SK-N-SH (cell line): ENCODE measurements around the gene LRRC43.

Source experiments
- EP300 ChIP-seq, 2 experiments: IDR thresholded peaks; 2 replicates each; pipeline versions ENCODE4 v1.4.0 to v1.6.1; 2012; ENCODE audit warnings: borderline replicate concordance in 1 of 2, low read depth in 1 of 2, low read length in 1 of 2
- GATA2 ChIP-seq: sonication (generic); formaldehyde crosslinking; IDR thresholded peaks from 2 replicates; pipeline ENCODE4 v1.5.0; 2020; ENCODE audit warnings: mild to moderate bottlenecking, missing genetic modification reagents
- JUND ChIP-seq: IDR thresholded peaks from 2 replicates; pipeline ENCODE4 v1.4.0; 2012
- RAD21 ChIP-seq: IDR thresholded peaks from 2 replicates; pipeline ENCODE4 v1.6.1; 2012; ENCODE audit warnings: mild to moderate bottlenecking, low read length
- SMC3 ChIP-seq: IDR thresholded peaks from 2 replicates; pipeline ENCODE4 v1.6.1; 2012; ENCODE audit warnings: low read depth, low read length, improper control_type of control experiment
- TAF1 ChIP-seq: IDR thresholded peaks from 2 replicates; pipeline ENCODE4 v1.6.1; 2012; ENCODE audit warnings: low read depth, mild to moderate bottlenecking, low read length, moderate library complexity, borderline replicate concordance
- YY1 ChIP-seq: IDR thresholded peaks from 2 replicates; pipeline ENCODE4 v1.4.0; 2012; ENCODE audit warnings: low read depth, mild to moderate bottlenecking
- ZBTB33 ChIP-seq: IDR thresholded peaks from 2 replicates; pipeline ENCODE4 v1.4.0; 2012; ENCODE audit warnings: low read depth, borderline replicate concordance
- TF ChIP-seq, protein P1 (sequence below): fragments of 200-600 bp; sonication (generic); IDR thresholded peaks from 2 replicates; pipeline ENCODE4 v1.6.1; 2017; ENCODE audit warnings: antibody characterized with exemption, mild to moderate bottlenecking, moderate library complexity

DNA sequence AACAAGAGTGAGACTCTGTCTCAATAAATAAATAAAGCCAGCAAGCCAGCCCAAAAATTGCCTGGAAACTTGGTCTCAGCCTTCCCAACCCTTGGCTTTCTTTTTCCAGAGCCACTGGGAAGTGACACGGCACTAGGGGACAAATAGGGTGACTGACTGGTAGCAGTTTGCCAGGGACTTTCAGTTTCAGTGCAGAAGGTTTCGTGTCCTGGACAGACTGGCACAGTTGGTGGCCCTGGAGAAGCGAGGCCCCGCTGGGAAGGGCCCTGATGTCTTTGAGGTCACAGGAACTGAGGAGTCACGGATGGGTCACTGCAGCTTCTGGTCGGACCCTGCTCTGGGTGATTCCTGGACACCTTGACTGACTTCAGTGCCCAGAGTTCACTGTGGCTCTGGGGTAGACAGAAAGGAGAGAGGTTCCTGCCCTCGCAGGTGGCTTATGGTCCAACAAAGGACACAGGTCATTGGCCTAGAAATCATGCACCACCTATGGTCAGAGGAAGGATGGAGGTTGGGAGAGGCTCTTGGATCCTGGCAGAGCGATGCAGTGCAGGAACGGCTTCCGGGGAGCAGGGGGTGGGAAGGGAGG is 2.7 kb downstream of the LRRC43 start:
- TF ChIP-seq ZBTB33 (no peak), EP300 (IDR thresholded peaks at IDR 0.05; ENCODE audit: borderline replicate concordance in 1 of 2, low read depth in 1 of 2, low read length in 1 of 2) (no peak), TAF1 (no peak), GATA2 (no peak), RAD21 (no peak), YY1 (no peak), JUND (no peak), SMC3 (no peak)
- TF ChIP-seq, protein P1, sequence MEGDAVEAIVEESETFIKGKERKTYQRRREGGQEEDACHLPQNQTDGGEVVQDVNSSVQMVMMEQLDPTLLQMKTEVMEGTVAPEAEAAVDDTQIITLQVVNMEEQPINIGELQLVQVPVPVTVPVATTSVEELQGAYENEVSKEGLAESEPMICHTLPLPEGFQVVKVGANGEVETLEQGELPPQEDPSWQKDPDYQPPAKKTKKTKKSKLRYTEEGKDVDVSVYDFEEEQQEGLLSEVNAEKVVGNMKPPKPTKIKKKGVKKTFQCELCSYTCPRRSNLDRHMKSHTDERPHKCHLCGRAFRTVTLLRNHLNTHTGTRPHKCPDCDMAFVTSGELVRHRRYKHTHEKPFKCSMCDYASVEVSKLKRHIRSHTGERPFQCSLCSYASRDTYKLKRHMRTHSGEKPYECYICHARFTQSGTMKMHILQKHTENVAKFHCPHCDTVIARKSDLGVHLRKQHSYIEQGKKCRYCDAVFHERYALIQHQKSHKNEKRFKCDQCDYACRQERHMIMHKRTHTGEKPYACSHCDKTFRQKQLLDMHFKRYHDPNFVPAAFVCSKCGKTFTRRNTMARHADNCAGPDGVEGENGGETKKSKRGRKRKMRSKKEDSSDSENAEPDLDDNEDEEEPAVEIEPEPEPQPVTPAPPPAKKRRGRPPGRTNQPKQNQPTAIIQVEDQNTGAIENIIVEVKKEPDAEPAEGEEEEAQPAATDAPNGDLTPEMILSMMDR = no peak
